HEK293T (cell line): ENCODE results near the gene PSD2.

Source experiments
- CTCF ChIA-PET: fragments of 350-600 bp; formaldehyde crosslinking; extraction: SDS; loops from one replicate; lab custom pipeline; 2021; ENCODE audit warnings: antibody characterized with exemption, inconsistent platforms; lab: Yijun Ruan, JAX
- POLR2A ChIA-PET: fragments of 350-600 bp; formaldehyde crosslinking; extraction: SDS; loops from one replicate; lab custom pipeline; 2020; ENCODE audit warnings: antibody characterized with exemption, inconsistent platforms; lab: Yijun Ruan, JAX
- DNase-seq: peaks from one replicate; pipeline ENCODE4 v3.0.0; 2012; ENCODE audit warnings: mixed read lengths; ENCODE audit errors: extremely low spot score
- ARNT ChIP-seq: fragments of 450-650 bp; IDR thresholded peaks from 2 replicates; pipeline ENCODE4 v1.6.1; 2017; ENCODE audit warnings: mild to moderate bottlenecking
- BHLHE40 ChIP-seq: fragments of 450-650 bp; IDR thresholded peaks from 2 replicates; pipeline ENCODE4 v1.6.1; 2016; ENCODE audit warnings: mild to moderate bottlenecking, moderate library complexity, borderline replicate concordance
- CTBP1 ChIP-seq: fragments of 450-650 bp; IDR thresholded peaks from 2 replicates; pipeline ENCODE4 v1.6.1; 2016; ENCODE audit warnings: borderline replicate concordance
- ELF4 ChIP-seq: fragments of 450-650 bp; IDR thresholded peaks from 2 replicates; pipeline ENCODE4 v1.6.1; 2017; ENCODE audit warnings: antibody characterized with exemption
- FOXA1 ChIP-seq: fragments of 450-650 bp; IDR thresholded peaks from 2 replicates; pipeline ENCODE4 v1.6.1; 2016; ENCODE audit warnings: mild to moderate bottlenecking
- FOXK2 ChIP-seq: fragments of 450-650 bp; IDR thresholded peaks from 2 replicates; pipeline ENCODE4 v1.6.1; 2016; ENCODE audit warnings: mild to moderate bottlenecking
- FOXM1 ChIP-seq: fragments of 450-650 bp; IDR thresholded peaks from 2 replicates; pipeline ENCODE4 v1.6.1; 2017; ENCODE audit warnings: mild to moderate bottlenecking, borderline replicate concordance
- HDGF ChIP-seq: fragments of 450-650 bp; IDR thresholded peaks from 2 replicates; pipeline ENCODE4 v1.6.1; 2017; ENCODE audit warnings: antibody characterized with exemption, borderline replicate concordance
- L3MBTL2 ChIP-seq: fragments of 450-650 bp; conservative IDR thresholded peaks from 2 replicates; pipeline ENCODE4 v1.6.1; 2016; ENCODE audit warnings: mild to moderate bottlenecking
- LEF1 ChIP-seq: fragments of 450-650 bp; IDR thresholded peaks from 2 replicates; pipeline ENCODE4 v1.6.1; 2017; ENCODE audit warnings: mild to moderate bottlenecking, borderline replicate concordance
- NFRKB ChIP-seq: fragments of 450-650 bp; IDR thresholded peaks from 2 replicates; pipeline ENCODE4 v1.6.1; 2016; ENCODE audit warnings: mild to moderate bottlenecking, moderate library complexity
- PKNOX1 ChIP-seq: fragments of 450-650 bp; IDR thresholded peaks from 2 replicates; pipeline ENCODE4 v1.6.1; 2016
- SP1 ChIP-seq: fragments of 450-650 bp; IDR thresholded peaks from 2 replicates; pipeline ENCODE4 v1.6.1; 2017
- SUZ12 ChIP-seq: fragments of 450-650 bp; IDR thresholded peaks from 2 replicates; pipeline ENCODE4 v1.6.1; 2016; ENCODE audit warnings: mild to moderate bottlenecking
- TARDBP ChIP-seq: fragments of 450-650 bp; IDR thresholded peaks from 2 replicates; pipeline ENCODE4 v1.6.1; 2016
- ZNF384 ChIP-seq: fragments of 450-650 bp; IDR thresholded peaks from 2 replicates; pipeline ENCODE4 v1.6.1; 2016

PSD2 gene

GRCh38 chr5:139831624-139832023 lies 36.0 kb downstream of the PSD2 start:
- TF ChIP-seq FOXA1 = no peak
- no peak for TF ChIP-seq ARNT
- TF ChIP-seq NFRKB = no peak
- no peak for TF ChIP-seq BHLHE40
- no peak for TF ChIP-seq HDGF
- no peak for TF ChIP-seq FOXK2
- no peak for TF ChIP-seq FOXM1
- TF ChIP-seq TARDBP = no peak
- no peak for TF ChIP-seq L3MBTL2
- TF ChIP-seq ELF4 = no peak
- no peak for TF ChIP-seq LEF1
- no peak for TF ChIP-seq CTBP1
- no peak for TF ChIP-seq ZNF384
- TF ChIP-seq PKNOX1 = no peak
- TF ChIP-seq SUZ12 = no peak
- no peak for TF ChIP-seq SP1
- POLR2A ChIA-PET = no interaction called here
- no peak for DNase-seq
- CTCF ChIA-PET = no interaction called here

- ChIA-PET POLR2A (no interaction called here), CTCF (interaction anchor here (0.8 to 1.0 kb wide), 2 partner anchors 12 to 46 kb away, joined by 3 read pairs; no protein-coding TSS in a partner anchor)
- no peak for DNase-seq
- TF ChIP-seq NFRKB (no peak), PKNOX1 (no peak), ARNT (no peak)
These were observed 37.9 kb downstream of the PSD2 start for GRCh38 chr5:139833525-139833924.

GRCh38 chr5:139835656-139836055 lies 40.0 kb downstream of the PSD2 start:
- no peak for TF ChIP-seq FOXA1
- no peak for TF ChIP-seq BHLHE40
- no peak for TF ChIP-seq L3MBTL2
- POLR2A ChIA-PET = no interaction called here
- DNase-seq = no peak
- CTCF ChIA-PET = no interaction called here

- CTCF ChIA-PET = no interaction called here
- DNase-seq = no peak
- TF ChIP-seq ELF4 = no peak
- TF ChIP-seq PKNOX1 = no peak
- no peak for TF ChIP-seq HDGF
- TF ChIP-seq SP1 = no peak
- no peak for TF ChIP-seq FOXK2
- TF ChIP-seq L3MBTL2 = no peak
- no peak for TF ChIP-seq SUZ12
- TF ChIP-seq CTBP1 = no peak
- POLR2A ChIA-PET = no interaction called here
These were observed 41.0 kb downstream of the PSD2 start for GRCh38 chr5:139836469-139837208.

GRCh38 chr5:139837711-139838380 lies 42.2 kb downstream of the PSD2 start:
- no peak for DNase-seq
- ChIA-PET POLR2A (interaction anchor here (0.9 kb wide), 1 partner anchor 12 kb away, joined by 5 read pairs; no protein-coding TSS in a partner anchor), CTCF (interaction anchor here (0.8 kb wide), 1 partner anchor 131 kb away, joined by 3 read pairs; no protein-coding TSS in a partner anchor)
- TF ChIP-seq ZNF384 (no peak), ARNT (no peak), L3MBTL2 (no peak), CTBP1 (no peak), NFRKB (no peak), HDGF (no peak)

- CTCF ChIA-PET = interaction anchor here (0.6 to 1.0 kb wide), 3 partner anchors 47 to 130 kb away, joined by 3 to 5 read pairs (median 4); no protein-coding TSS in a partner anchor
- TF ChIP-seq SUZ12 (no peak), SP1 (no peak), FOXA1 (no peak), TARDBP (no peak), LEF1 (no peak), PKNOX1 (no peak), NFRKB (no peak), BHLHE40 (no peak), CTBP1 (no peak), FOXM1 (no peak), ELF4 (no peak), L3MBTL2 (no peak), ZNF384 (no peak), HDGF (no peak), ARNT (no peak), FOXK2 (no peak)
- DNase-seq = no peak
- POLR2A ChIA-PET = interaction anchor here (0.9 kb wide), 1 partner anchor 12 kb away, joined by 5 read pairs; no protein-coding TSS in a partner anchor
These were observed 43.0 kb downstream of the PSD2 start for GRCh38 chr5:139838381-139839197.
